ENCODE results near the gene ARHGAP40. TPM values are rescaled to one million over a fixed set of nuclear protein-coding genes. Genes with fewer than 3 reads are reported as not detected.
A peak's percentile ranks its signal among the peaks of the same experiment; 100 is the strongest.

The ARHGAP40 gene
- total RNA-seq, 1 donor, result not detected

DNA sequence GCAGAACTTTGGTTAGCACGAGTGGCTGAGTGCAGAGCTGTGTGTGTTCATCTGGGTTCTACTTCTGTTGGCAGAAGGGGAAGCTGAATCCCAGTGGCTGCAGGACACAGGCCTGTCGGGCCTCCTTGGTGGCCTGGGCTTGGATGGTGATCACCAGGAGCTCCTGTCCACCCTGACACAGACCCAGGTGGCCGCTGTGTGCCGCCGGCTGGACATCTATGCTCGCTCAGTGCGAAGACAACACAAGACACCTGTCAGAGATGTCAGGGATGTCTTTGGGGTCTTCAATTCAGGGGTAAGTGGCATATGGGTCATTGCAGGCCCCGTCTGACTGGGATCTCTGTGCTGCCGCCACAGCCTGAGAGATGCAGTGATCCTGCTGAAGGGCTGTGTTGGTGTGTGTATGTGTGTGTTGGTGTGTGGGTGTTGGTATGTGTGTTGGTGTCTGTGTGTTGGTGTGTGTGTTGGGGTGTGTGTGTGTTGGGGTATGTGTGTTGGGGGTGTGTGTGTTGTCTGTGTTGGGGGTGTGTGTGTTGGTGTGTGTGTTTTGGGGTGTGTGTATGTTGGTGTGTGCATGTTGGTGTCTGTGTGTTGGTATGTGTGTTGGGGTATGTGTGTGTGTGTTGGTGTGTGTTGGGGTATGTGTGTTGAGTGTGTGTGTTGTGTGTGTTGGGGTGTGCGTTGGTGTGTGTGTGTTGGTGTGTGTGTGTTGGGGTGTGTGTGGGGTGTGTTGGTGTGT, 25.5 kb downstream of the ARHGAP40 start:
- H3K4me3 ChIP-seq (ENCODE audit: low read depth, low read length), result no peak overlapping the region
- no peak for DNase-seq (ENCODE audit: low read depth)
- TF ChIP-seq, protein P1, sequence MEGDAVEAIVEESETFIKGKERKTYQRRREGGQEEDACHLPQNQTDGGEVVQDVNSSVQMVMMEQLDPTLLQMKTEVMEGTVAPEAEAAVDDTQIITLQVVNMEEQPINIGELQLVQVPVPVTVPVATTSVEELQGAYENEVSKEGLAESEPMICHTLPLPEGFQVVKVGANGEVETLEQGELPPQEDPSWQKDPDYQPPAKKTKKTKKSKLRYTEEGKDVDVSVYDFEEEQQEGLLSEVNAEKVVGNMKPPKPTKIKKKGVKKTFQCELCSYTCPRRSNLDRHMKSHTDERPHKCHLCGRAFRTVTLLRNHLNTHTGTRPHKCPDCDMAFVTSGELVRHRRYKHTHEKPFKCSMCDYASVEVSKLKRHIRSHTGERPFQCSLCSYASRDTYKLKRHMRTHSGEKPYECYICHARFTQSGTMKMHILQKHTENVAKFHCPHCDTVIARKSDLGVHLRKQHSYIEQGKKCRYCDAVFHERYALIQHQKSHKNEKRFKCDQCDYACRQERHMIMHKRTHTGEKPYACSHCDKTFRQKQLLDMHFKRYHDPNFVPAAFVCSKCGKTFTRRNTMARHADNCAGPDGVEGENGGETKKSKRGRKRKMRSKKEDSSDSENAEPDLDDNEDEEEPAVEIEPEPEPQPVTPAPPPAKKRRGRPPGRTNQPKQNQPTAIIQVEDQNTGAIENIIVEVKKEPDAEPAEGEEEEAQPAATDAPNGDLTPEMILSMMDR (IDR thresholded peaks at IDR 0.05; ENCODE audit: insufficient read depth, low read depth, low read length), result no peak

DNA sequence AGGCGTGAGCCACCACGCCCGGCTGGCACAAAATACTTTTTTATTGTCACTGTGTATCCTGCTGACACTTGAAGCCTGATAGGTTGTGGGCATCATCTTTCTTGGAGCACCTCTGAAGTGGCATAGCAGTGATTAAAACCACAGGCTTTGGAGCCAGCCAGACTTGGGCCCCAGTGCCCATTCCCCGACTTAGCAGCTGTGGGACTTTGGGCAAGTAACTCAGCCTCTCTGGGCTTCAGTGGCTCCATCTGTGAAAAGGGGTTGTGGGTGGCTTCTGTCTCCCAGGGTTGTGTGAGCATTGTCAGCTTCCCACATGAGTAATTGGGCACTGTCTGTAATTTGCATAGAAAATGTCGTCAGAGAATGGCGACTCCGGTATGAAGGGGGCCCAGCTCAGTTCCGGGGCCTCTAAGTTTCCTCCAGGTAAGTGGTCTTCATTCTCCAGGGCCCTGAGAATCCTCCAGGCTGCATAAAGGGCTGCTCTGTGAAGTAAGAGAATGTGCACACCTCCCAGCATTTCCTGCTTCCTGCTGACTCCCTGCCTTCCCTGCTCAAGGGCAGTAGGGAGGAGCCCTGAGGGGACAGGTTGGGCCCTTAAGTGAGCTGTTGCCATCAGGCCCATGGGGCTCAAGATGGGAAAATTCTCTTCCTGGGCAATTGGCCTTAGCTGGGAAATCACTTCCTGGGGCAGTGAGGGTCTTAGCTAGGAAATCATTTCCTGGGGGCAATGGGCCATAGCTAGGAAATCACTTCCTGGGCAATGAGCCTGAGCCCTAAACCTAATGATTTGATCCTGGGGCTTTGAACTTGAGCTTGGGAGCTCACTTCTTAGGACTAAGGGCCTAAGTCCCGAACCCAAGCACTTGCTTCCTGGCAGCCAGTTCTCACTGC, 27.2 kb downstream of the ARHGAP40 start:
- no peak for DNase-seq (ENCODE audit: low read depth)
- TF ChIP-seq, protein P1 (IDR thresholded peaks at IDR 0.05; ENCODE audit: insufficient read depth, low read depth, low read length), result no peak
- H3K4me3 ChIP-seq (ENCODE audit: low read depth, low read length), result no peak overlapping the region

DNA sequence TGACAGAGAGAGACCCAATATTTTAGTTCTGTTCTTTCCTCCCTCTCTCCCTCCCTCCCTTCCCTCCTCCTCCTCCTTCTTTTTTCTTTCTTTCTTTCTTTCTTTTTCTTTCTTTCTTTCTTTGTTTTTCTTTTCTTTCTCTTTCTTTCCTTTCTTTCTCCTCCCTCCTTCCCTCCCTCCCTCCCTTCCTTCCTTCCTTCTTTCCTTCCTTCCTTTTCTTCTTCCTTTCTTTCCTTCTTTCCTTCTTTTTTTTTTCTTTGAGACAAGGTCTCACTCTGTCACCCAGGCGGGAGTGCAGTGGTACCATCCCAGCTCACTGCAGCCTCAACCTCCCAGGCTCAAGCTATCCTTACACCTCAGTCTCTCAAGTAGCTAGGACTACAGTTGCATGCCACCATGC, 28.4 kb downstream of the ARHGAP40 start:
- H3K4me3 ChIP-seq (ENCODE audit: low read depth, low read length), result no peak overlapping the region
- DNase-seq (ENCODE audit: low read depth), result no peak
- TF ChIP-seq, protein P1 (IDR thresholded peaks at IDR 0.05; ENCODE audit: insufficient read depth, low read depth, low read length), result no peak

DNA sequence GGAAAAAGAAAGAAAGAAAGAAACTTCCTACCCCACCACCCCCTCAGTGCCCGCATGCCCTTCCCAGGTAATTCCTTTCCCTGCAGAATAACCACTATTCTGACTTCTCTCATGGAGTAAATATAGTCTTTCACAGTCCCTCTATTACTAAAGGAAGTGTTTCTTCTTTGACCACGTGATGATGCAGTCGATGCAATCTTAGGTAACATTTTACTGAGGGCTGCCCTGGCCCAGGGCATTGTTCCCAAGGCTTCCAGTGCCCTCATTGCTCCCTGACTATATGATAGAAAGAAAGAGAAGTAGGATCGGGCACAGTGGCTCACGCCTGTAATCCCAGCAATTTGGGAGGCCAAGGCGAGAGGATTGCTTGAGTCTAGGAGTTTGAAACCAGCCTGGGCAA, 29.1 kb downstream of the ARHGAP40 start:
- no peak for DNase-seq (ENCODE audit: low read depth)
- H3K4me3 ChIP-seq (ENCODE audit: low read depth, low read length), result no peak overlapping the region
- TF ChIP-seq, protein P1 (IDR thresholded peaks at IDR 0.05; ENCODE audit: insufficient read depth, low read depth, low read length), result no peak

DNA sequence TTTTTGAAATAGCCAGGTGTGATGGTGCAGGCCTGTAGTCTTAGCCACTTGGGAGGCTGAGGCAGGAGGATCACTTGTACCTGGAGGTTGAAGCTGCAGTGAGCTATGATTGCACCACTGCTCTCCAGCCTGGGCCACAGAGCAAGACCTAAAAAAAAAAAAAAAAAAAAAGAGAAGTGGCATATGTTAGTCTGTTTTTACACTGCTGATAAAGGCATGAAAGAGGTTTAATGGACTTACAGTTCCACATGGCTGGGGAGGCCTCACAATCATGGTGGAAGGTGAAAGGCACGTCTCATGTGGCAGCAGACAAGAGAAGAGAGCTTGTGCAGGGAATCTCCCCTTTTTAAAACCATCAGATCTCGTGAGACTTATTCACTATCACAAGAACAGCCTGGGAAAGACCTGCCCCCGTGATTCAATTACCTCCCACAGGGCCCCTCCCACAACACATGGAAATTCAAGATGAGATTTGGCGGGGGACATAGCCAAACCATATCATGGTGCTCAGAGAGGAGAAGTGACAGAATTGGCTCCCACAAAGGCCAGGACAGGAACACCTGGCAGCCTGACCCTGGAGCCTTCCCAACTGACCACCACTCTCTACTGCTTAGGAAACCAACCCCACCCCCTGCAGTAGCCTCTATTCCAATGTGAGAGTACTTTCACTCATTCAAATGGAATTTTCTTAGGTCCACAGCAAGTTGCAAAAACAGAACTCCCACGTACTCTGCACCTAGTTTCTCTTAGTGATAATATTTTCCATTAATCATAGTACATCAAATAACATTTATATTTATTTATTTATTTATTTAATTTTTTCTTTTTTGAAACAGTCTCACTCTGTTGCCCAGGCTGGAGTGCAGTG, 29.8 kb downstream of the ARHGAP40 start:
- TF ChIP-seq, protein P1 (IDR thresholded peaks at IDR 0.05; ENCODE audit: insufficient read depth, low read depth, low read length), result no peak
- DNase-seq (ENCODE audit: low read depth), result no peak

DNA sequence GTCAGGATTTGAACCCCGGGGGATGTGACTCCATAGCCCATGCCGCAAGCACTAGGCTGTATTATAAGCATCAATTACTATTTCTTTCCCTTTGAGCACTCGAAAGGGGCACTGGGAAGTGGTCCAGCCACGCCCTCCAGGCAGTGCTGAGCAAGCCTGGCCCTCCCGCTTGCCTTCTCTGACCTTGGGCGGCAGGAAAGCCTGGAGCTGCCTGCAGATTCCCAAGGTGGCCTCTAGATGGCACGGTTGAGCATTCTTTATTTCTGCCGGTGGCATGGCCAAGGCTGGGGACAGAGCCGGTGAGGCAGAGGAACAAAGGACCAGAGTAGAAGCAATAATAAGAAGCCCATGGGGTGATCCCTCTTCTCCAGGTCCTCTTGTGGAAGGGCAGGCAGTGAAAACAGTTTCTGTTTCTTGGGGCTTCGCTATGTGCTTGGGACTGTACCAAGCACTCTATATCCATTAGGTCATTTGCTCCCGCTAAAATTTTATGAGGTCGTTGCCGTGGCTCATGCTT, 32.0 kb downstream of the ARHGAP40 start:
- peak; percentile 23 for DNase-seq (ENCODE audit: low read depth)
- TF ChIP-seq, protein P1 (IDR thresholded peaks at IDR 0.05; ENCODE audit: insufficient read depth, low read depth, low read length), result peak; percentile 92
- no peak overlapping the region for H3K4me3 ChIP-seq (ENCODE audit: low read depth, low read length)

More for the DNA sequence above, 29.8 kb downstream of the ARHGAP40 start:
- H3K4me3 ChIP-seq (ENCODE audit: low read depth, low read length), result no peak overlapping the region
